GM18873 (cell line): ENCODE data around the gene NR2F1.
"Not testable (repeated sequence)": the region's sequence is repeated elsewhere in the genome, so short reads cannot be mapped to it uniquely, and the experiment has no call there.

ENCODE experiments used
- ATAC-seq: cut with Tn5 transposase; IDR thresholded peaks from one replicate; pipeline ENCODE4 v1.9.1; 2021; ENCODE audit warnings: mild to moderate bottlenecking, moderate library complexity, moderate number of reproducible peaks; ENCODE audit not compliant: unreplicated experiment, low FRiP score

Gene NR2F1

DNA sequence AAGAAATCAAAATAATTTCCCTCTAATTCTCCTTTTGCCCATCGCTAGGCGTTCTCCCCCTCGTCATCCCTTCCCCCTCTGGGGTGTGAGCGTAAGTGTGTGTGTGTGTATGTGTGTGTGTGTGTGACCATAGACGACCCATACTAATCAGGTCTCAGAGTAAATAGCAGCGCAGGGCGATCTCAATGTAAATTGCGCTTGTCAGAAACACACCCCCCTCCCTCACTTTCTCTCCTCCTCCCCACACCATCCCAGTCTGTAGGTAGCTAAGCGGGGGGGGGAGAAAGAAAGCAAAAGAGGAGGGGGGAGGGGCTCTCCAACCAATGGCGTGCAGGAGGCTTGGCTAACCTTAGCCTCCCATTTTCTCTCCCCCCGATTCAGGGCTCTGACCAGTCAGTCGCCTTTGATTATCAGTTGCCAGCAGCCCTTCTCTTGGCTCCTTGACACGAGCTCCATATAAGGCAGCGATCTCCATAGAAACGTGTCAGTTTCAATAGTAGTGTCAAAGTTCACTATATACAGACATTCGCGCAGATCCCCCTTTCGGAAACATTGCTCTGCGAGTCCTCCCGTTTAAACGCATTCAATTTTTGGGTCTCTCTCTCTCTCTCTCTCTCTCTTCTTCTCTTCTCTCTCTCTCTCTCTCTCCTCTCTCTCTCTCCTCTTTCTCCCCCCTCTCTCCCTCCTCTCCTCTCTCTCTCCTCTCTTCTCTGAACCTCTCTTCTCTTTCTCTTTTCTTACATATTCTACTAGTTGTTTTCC lies at the start of gene NR2F1:
NR2F1 (plus strand) TSS at position 546 of the 762 bp plus-strand sequence. CDS start 1,802 bp downstream, outside the sequence.
- ATAC-seq: no peak

DNA sequence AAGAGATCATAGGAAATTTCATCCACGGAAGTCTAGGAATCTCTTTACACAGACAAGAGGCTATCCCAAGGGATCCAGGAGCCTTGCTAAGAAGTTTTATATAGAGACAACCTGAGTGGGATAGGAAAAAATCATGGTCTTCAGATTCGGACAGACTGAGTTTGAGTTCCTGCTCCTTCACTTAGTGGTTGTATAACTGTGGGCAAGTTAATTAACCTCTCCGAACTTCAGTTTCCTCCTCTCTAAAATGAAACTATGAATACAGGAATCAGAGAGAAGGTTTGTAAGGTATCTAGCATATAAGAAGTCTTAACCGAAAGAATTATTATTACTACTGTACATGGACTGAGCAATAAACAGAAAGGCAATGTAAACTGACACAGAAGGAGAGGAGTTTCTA lies 37.1 kb upstream of the NR2F1 start:
- ATAC-seq: no peak

DNA sequence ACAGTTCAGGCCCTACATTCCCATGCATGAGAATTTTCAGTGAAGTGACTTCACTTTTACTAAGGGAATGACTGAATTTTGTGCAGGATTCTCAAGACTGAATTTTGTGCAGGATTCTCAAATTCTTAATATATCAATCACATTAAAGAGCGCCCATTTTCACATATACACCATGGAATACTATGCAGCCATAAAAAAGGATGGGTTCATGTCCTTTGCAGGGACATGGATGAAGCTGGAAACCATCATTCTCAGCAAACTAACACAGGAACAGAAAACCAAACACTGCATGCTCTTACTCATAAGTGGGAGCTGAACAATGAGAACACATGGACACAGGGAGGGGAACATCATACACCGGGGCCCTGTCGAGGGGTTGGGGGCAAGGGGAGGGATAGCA lies 33.4 kb upstream of the NR2F1 start:
- ATAC-seq: not testable (repeated sequence)

DNA sequence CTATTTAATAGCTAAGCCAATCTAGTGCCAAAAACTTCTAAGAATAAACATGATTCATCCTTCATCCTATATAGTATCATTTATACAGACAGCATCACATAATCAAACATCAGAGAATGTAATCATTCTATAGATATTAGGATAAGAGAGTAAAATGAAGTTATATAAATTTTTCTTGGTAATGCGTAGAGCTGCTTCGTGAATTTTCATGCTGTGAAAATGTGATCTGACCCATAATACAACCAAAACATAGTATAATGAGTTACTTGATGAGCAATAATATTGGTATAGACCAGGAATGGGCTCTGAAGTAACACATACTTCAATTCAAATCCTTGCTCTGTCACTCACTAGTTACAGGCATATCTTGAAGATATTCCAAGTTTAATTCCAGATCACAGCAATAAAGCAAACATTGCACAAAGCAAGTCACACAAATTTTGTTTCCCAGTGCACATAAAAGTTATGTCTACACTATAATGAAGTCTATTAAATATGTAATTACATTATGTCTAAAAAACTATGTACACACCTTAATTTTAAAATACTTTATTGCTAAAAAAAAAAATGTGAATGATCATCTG lies 25.9 kb upstream of the NR2F1 start:
- ATAC-seq: no peak

DNA sequence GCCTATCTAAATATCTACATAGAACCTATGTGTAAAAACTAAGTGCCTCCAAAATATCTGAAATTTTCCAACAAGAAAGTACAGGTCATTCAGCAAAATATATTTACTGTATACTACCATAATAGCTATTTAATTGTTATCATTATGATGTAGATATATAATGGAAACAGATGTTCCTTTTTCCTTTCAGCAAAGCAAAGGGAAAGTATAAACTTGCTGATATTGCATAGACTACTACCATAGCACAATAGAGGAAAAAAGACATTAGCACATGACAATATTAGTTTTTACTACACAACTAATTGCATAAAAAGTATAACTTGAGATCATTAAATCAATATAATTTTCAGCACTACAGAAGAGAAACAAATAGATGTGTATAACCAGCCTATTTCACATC lies 16.9 kb upstream of the NR2F1 start:
- no peak for ATAC-seq

DNA sequence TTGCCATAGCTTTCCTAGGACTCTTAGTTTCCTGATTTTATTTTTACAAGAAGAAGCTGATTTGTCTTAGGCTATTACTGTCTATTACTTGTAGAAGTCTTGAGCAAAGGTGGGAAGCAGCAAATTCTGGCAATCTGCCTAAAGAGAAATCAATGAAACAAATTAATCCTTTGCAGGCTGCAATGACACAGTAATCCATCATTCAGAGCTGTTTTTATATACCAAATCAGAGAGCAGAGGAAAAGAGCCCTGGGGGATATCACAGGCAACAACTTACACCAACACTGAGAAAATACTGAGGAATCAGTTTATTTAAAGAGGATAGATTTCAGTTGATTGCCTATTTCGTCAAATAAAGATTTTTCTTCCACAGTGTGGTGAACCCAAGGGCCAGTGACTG lies 15.6 kb upstream of the NR2F1 start:
- no peak for ATAC-seq

DNA sequence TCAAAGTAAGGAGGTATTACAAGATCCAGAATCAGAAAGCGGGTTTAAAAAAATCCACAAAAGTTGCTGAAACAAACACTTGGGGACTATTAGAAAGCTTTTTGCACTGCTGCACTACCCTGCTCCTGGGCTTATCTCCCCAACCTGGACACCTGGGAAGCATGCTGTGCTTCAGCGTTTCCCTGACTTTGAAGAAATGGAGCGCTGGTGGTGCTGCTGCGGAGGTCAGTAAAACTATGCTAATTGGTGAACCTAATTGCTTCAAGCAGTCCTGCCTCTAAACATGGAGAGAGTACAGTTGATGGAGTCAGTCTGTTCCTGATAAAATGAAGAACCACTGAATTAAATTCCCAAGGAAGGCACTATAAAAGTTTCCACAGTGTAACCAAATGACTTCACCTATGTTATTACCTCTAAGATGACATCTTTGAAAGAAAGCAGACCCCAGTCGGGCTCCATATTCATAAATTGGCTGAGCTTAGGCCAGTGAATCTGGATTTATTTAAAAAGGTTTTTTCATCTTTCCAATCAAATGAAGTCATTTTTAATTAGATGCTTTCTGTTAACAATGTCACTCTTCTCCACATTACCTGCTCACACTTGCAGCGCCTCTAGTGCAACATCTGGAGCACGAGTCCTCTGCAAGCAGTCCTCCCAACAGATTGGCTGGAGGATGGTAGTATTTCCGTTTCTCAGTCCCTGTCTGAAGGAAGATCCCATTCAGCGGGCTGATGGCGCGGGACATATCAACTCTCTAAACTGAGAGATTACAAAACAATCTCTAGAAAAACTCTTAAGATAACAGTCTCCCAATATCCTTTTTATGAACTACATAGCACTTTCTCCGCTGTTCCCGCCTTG lies 13.5 kb upstream of the NR2F1 start:
- ATAC-seq: no peak

DNA sequence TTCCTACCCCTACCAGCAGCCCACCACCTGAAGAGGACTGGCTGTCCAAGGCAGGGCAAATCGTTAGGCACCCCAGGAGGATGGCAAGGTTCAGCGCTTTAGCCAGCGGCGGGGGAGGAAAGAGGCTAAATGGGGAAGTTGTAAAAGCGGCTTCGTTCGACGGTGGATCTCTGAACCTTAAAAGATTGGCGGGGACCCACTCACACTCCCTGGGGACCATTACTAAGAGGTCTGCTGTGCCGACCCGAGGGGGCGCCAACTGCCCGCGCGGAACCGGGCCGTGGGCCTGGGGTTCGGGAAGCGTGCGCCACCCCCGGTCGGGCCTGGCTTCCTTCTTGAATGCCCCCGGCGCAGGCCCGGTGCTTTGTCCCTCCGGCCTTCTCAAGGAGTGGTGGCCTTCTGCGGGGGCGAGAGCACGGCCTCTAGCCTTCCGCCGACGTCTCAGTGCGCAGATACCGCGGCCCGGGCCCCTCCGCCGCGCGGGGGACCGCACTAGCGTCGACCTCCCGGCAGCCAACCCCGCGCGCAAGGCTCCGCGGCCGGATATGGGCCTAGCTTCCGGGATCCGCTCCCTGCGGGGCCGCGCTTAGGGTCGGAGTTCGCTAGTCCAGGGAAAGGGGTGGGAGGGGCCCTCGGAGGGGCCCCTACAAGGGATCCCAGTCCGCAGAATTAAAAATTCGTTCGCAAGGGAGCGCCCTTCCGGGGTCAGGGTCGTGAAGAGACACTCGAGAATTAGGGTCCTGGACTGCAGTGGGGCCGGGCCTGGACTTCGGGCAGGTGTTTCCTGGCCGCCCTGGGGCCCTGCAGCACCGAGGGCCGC lies 12.5 kb upstream of the NR2F1 start:
- ATAC-seq: no peak

DNA sequence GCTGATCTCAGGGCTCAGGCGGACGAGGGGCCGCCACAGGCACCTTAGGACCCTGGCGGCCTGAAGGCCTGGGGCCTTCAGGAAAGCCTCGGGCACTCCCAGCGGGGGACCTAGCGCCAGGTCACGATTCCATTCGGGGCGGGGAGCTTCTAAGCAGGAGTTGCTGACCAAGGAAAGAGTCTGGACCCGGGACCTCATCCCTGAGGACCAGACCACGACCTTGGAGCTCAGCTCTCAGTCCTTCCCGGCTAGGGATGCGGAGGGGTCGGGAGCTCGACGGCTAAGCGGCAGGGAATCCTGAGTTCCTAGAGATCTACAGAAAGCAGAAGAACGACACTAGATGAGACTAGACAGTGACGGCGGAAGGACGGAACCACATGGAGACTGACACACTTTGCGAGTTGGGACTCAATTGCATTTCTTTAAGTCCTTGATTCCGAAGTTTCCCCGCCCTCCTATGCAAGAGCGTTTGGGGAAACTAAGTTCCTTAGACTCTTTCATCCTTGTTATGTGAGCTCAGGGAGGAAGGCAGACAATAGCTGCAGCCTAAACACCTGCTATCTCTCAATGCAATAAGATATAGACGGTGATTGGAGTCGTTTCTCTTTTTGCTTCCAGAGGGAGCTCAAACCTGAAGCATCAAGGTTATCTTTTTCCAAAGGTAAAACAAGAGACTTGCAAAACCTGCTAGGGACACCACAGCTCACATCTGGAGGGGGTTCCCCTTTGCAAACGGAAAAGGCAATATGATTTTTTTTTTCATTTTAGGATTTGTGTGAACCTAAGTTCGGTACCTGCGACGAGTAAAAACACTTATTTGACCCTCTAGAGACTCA lies 11.7 kb upstream of the NR2F1 start:
- ATAC-seq: no peak

DNA sequence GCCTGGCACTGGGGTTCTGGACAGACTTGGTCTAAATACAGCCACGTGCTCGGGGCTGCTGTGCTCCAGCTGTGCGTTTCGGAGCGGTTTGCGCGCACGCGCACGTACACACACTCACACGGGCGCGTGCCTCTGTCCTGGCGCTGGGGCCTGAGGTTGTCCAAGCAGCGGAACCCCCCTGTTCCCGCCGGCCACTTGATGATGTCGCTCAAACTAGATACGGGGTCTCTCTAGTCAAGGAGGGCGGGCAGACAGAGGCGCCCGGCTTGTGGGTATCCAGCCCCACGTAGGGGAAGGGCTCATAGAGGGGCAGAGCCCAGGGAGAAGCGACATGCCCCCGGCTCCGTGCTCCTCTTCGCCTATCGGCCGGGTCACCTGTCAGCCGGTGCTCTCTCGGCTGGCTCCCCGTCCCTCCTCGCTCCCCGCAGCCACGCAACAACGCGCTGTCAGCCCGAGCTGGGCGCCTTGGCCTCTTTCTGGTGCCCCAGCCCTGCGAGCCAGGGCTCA lies 10.9 kb upstream of the NR2F1 start:
- no peak for ATAC-seq

DNA sequence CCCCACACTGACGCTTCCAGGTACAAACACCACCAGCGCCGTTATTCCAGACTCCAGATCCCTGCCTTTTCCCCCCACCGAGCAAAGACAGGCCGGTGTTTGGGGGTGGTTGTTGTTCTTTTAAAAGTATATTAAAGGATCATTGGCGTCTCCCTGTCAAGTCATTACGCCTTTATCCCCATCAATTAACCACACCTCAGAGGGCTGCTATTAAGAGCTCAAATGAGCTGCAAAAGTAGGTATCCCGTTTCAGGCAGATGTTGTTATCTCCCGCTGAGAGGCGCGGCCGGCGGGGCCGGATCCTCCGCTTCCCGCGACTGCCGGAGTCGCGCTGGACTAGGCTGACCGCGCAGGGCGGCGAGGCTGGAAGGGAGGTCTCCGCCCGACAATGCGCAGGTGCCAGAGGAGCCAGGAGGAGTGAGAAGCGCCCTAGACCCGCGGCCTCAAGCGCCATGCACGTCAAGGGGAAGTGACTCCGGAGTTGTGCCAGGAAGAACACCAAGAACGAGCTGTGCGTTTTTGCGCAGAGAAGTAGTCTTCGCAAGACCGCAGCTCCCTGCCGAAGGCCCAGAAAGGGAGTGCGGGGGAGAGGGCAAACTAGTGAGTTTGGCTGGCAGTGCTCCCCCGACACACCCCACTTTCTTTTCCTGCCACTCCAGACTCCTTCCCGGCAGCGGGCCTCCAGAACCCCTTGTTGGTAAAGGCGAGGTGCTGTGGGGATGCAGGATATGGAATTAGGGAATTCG lies 10.2 kb upstream of the NR2F1 start:
- no peak for ATAC-seq

DNA sequence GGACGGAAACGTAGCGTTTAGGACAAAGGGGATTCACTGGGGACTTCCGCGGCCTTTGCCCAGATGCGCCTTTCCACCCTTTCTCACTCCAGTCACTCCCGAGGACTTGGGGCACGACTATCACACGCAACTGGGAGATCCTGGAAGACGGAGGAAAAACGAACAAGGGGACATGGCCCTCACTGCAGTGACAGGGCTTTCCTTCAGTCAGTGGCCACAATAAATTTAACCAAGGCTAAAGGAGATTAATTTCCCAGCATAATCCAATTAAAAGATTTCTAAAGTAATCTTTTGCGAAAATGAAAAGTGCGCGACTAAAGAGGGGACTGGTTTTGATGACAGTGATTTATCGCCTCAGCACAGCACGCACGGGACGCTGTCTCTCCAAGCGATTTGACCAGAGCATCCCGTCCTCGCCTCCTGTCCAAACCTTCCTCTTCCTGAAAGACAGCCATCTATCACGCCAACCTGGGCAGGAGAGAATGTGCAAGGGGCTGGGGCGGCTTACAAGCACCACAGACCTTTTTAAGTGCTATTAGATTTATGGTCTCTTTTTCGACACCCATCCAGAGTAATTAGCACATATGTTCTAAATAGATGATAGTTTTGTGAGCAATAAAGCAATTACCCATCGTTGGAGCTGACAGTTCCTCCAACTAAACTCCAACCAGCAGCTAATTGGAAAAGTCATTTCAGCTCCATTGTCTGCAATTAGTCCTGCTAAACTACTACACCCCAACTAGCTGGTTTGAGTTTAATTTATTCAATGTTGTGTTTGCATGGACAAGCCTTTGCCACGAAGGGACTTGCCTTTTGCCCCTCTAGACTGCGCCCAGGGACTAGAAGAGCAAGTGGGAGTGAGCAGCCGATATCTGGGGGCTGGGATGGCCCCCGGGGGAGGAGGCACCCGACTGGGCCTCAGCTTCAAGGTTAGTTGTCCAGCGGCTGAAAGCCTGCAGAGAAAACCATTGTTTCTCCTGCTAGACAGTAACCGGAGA lies 9.4 kb upstream of the NR2F1 start:
- ATAC-seq: no peak

DNA sequence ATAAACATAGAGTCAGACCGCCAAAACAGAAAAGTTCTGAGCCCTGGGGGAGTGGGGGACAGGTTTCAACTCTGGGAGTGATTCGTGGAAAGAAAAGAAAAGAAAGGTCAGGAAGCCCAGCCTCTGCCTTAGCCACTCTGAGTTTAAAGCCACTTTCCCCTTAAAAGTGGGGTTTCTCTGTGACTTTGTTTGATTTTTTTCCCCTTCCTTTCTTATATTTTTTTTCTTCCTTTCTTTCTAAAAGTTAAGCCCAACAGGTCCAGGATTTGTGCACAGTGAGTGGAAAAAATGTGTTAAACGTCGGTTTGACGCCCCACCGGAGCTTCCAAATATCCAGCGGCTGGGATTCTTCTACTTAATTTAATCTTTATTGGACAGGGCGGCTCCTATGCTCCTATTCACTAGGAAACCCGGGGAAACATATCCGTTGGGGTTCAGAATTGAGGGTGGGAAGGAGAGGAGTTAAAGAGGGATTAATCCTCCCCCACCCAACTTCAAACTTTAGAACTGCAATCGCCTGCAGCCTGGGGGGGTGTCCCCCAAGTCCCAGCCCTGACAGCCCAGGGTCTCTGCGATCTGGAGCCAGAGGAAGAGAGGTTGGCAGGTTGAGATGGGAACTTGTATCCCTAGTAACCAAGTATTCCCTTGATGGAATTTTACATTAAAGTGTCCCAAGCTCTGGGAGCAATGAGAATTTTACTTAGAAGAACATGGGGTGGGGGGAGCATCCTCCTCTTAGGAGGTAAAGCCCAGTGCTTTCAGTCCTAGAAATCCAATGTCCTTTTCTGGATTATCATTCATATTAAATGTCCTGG lies 8.3 kb upstream of the NR2F1 start:
- ATAC-seq: no peak

DNA sequence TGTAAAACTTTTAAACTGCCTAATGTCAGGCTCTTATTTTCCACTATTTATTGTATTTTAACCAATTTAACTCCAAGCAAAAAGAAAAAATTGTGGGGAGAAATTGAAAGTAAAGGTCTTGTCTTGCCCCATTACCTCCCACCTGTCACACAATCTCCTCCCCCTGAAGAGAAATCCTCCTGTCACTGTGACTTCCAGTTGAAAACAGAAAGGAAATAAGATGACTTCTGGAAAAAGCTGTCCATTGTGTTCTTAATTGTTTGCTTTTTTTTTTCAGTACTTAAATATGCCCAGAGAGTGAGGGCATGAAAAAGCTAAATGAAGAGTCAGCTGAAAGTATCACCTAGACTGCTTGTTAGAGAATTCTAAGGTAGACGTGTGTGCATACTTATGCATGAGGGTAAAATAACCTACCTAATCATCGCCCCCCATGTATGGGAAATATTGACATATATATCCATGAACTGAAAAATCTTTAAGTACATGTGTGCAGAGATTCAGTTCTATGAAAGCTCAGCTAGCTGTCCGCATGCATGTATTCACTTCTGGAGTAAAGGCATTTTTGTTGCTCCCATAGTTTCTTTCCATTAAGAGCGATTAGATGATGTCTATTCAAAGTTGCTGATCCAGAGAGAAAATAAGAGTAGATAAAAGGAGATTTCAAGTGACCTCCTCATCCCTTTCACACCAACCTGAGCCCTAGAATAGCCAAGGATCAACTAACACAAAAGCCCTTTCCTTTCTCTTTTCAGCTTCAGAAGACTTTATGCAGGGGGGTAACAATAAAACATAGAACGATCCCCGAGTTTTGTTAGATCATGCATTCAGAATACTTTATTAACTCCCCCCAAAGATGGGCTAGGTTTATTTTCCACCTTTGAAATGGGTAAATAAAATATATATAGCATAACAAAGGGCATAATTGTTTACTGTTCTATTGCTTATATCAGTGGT lies 7.3 kb upstream of the NR2F1 start:
- ATAC-seq: no peak

DNA sequence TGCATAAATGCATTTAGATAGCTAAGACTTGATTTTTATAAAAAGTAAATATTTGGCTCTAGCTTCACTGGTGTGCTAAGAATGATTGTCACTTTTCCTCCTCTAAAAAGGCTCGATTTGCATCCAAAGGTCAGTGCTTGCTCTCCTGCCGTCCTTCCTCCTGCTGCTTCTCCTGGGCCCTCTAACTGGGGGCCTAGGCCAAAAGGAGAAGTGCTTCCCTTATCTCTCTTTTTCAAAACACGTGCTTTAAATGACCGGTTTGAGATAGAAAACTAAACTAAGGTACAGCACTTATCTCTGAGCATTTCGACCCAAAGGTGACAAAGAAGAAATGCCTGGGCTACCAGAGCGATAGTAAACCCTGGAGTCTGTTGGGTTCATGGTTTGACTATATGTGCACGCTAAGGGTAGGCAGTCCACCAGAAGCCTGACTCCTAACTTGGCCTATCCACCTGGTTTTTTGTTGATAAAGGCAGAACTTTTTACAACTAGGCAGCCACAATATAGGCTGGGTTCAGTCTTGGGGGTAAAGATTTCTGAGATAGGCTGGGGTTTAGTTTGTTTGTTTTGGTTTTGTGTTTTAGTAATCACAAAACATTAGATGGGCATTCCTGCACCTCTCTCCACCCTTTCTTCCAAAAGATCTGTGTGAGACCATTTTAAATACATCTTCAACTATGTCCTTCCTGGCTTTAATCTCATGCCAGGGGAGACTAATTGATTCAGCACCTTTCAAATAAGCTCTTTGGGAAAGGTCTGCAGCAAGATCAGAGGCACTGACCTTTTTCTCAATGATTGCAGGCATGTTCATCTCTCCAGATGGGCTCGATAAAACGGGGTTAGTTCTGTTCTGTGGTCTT lies 5.8 kb upstream of the NR2F1 start:
- no peak for ATAC-seq
